ENCODE data around the gene BCAS3.

The BCAS3 gene

DNA sequence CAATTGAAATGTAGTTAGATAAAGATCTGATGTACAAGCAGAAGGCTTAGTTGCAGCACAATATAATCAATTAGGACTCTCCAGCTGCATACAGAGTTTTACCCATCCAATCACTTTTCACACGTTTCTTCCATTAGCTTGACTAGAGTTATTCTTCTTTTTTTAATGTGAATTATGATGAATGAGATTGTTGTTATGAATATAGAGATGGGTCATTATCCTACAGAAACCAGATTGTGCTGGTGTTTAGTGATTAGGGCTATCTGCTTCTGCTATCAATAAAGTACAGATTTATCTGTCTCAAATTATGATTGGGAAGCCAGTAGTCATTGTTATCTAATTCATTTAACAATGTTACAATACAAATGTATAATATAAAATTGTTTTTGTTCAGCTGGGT, 500.6 kb downstream of the BCAS3 start:
- H3K27me3 ChIP-seq (ENCODE audit: low read depth, low read length), result no peaks in the 10 kb centered on the region

DNA sequence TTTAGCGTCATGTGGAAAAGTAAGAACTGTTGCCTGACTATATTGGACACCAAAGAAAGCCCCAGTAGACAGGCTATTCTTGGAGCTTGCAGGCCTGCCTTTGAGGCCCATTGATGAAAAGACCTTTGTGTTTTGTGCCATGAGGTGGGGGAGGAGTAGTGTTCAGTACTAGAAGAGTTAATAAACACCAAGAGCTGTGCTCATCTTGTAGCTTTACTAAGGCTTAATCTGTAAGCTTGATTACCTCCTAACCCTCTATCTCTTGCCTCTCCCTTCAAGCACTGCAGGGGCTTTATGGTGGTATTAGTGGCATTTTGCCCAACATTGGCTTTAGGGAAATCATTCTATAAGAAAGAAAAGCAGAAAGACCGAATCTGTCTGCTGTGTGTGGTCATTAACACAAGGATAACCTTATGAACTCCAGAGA, 501.7 kb downstream of the BCAS3 start:
- Histone ChIP-seq H2AFZ (ENCODE audit: low read depth, low read length) (no peak overlapping the region), H3K4me3 (ENCODE audit: low read length) (no peak overlapping the region), H3K9me3 (ENCODE audit: insufficient read depth, low read length) (no peaks in the 10 kb centered on the region), H3K9ac (ENCODE audit: low read length) (no peak overlapping the region), H3K79me2 (ENCODE audit: low read length) (no peaks in the 10 kb centered on the region), H3K27ac (ENCODE audit: low read length) (no peak overlapping the region), H4K20me1 (ENCODE audit: insufficient read depth, low read length) (no peaks in the 10 kb centered on the region), H3K4me2 (ENCODE audit: low read length) (no peak overlapping the region), H3K27me3 (ENCODE audit: low read depth, low read length) (no peaks in the 10 kb centered on the region), H3K36me3 (replicated peaks; ENCODE audit: low read depth, low read length) (no peaks in the 10 kb centered on the region), H3K4me1 (ENCODE audit: low read length) (no peaks in the 10 kb centered on the region)
- TF ChIP-seq, protein P1, sequence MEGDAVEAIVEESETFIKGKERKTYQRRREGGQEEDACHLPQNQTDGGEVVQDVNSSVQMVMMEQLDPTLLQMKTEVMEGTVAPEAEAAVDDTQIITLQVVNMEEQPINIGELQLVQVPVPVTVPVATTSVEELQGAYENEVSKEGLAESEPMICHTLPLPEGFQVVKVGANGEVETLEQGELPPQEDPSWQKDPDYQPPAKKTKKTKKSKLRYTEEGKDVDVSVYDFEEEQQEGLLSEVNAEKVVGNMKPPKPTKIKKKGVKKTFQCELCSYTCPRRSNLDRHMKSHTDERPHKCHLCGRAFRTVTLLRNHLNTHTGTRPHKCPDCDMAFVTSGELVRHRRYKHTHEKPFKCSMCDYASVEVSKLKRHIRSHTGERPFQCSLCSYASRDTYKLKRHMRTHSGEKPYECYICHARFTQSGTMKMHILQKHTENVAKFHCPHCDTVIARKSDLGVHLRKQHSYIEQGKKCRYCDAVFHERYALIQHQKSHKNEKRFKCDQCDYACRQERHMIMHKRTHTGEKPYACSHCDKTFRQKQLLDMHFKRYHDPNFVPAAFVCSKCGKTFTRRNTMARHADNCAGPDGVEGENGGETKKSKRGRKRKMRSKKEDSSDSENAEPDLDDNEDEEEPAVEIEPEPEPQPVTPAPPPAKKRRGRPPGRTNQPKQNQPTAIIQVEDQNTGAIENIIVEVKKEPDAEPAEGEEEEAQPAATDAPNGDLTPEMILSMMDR (IDR thresholded peaks at IDR 0.05; ENCODE audit: low read depth, low read length), result no peak
- TF ChIP-seq EZH2phosphoT487 (IDR thresholded peaks at IDR 0.05; ENCODE audit: low read depth), result no peak

More for the DNA sequence above, 500.6 kb downstream of the BCAS3 start:
- H3K9me3 ChIP-seq (ENCODE audit: insufficient read depth, low read length), result no peaks in the 10 kb centered on the region
- TF ChIP-seq EZH2phosphoT487 (IDR thresholded peaks at IDR 0.05; ENCODE audit: low read depth), result no peak
- TF ChIP-seq, protein P1 (IDR thresholded peaks at IDR 0.05; ENCODE audit: low read depth, low read length), result no peak
- no peaks in the 10 kb centered on the region for H4K20me1 ChIP-seq (ENCODE audit: insufficient read depth, low read length)
- no peaks in the 10 kb centered on the region for H3K4me1 ChIP-seq (ENCODE audit: low read length)
- H3K36me3 ChIP-seq (replicated peaks; ENCODE audit: low read depth, low read length), result no peaks in the 10 kb centered on the region
- H2AFZ ChIP-seq (ENCODE audit: low read depth, low read length), result no peak overlapping the region
- H3K79me2 ChIP-seq (ENCODE audit: low read length), result no peaks in the 10 kb centered on the region
- H3K4me3 ChIP-seq (ENCODE audit: low read length), result no peak overlapping the region
- H3K27ac ChIP-seq (ENCODE audit: low read length), result no peak overlapping the region
- H3K4me2 ChIP-seq (ENCODE audit: low read length), result no peak overlapping the region
- H3K9ac ChIP-seq (ENCODE audit: low read length), result no peak overlapping the region

DNA sequence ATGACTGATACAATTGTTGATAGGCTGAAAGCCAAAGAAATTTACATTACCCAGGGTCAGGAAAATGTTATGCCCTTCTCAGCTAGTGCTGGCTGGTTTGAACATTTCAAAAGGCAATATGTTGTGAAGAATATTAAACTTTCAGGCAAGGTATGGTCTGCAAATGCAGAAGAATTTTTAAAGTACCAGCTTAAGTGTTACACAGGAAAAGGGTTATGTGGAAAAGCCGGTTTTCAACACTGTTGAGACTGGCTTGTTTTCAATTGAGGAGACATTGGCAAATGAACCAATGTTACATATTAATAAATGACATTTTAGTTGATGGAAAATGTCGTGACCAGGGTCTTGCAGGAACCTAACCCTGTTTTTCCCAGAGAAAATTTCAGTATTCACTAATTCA, 506.1 kb downstream of the BCAS3 start:
- H4K20me1 ChIP-seq (ENCODE audit: insufficient read depth, low read length), result no peaks in the 10 kb centered on the region
- no peak overlapping the region for H2AFZ ChIP-seq (ENCODE audit: low read depth, low read length)
- no peaks in the 10 kb centered on the region for H3K27me3 ChIP-seq (ENCODE audit: low read depth, low read length)
- no peak overlapping the region for H3K27ac ChIP-seq (ENCODE audit: low read length)
- TF ChIP-seq, protein P1 (IDR thresholded peaks at IDR 0.05; ENCODE audit: low read depth, low read length), result no peak
- no peak for TF ChIP-seq EZH2phosphoT487 (IDR thresholded peaks at IDR 0.05; ENCODE audit: low read depth)
- no peak overlapping the region for H3K4me3 ChIP-seq (ENCODE audit: low read length)
- H3K36me3 ChIP-seq (replicated peaks; ENCODE audit: low read depth, low read length), result no peaks in the 10 kb centered on the region
- no peak overlapping the region for H3K9ac ChIP-seq (ENCODE audit: low read length)
- no peaks in the 10 kb centered on the region for H3K9me3 ChIP-seq (ENCODE audit: insufficient read depth, low read length)
- H3K4me1 ChIP-seq (ENCODE audit: low read length), result peaks cover 13% of the 10 kb centered on the region
- no peaks in the 10 kb centered on the region for H3K79me2 ChIP-seq (ENCODE audit: low read length)
- H3K4me2 ChIP-seq (ENCODE audit: low read length), result no peak overlapping the region

DNA sequence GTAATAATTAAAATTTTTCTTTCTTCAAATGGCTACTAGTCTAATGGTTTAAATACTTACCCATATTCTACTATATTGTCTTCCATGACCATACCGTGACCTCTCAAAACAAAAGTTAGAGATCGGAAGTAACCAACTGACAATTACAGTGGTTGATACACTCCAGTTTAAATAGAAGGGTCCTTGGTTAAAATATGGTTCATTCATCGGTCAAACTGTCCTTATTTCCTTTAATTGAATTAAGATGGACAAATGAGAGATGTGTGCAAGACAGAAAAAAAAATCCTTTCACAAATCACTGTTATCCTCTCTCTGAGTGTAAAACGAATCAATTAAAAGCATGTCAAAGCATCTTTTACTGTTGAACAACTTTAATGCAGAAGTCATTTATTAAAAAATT, 507.7 kb downstream of the BCAS3 start:
- Histone ChIP-seq H3K27ac (ENCODE audit: low read length) (no peak overlapping the region), H3K9me3 (ENCODE audit: insufficient read depth, low read length) (no peaks in the 10 kb centered on the region), H3K9ac (ENCODE audit: low read length) (no peak overlapping the region), H3K4me3 (ENCODE audit: low read length) (no peak overlapping the region), H3K79me2 (ENCODE audit: low read length) (no peaks in the 10 kb centered on the region), H2AFZ (ENCODE audit: low read depth, low read length) (no peak overlapping the region), H3K36me3 (replicated peaks; ENCODE audit: low read depth, low read length) (no peaks in the 10 kb centered on the region), H3K4me1 (ENCODE audit: low read length) (peaks cover 23% of the 10 kb centered on the region), H4K20me1 (ENCODE audit: insufficient read depth, low read length) (no peaks in the 10 kb centered on the region), H3K4me2 (ENCODE audit: low read length) (no peak overlapping the region), H3K27me3 (ENCODE audit: low read depth, low read length) (no peaks in the 10 kb centered on the region)
- no peak for TF ChIP-seq EZH2phosphoT487 (IDR thresholded peaks at IDR 0.05; ENCODE audit: low read depth)

DNA sequence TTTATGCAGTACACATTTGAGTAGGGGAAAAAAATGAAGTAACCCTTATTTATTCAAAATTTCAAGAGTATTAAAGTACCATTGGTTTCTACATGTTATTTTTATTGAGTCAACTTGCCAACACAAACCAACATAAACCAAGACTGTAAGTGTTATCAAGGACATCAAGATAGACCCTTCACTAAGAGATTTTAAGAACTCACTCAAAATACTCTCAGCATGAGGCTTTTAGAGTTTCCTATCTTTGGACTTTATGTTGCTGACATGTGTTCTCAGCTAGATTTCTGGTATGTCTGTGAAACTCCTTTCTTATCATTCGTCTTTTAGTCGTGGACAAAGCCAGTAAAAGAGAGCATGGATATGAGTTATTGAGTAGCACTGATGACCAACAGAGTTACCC, 509.4 kb downstream of the BCAS3 start:
- TF ChIP-seq EZH2phosphoT487 (IDR thresholded peaks at IDR 0.05; ENCODE audit: low read depth), result no peak
- TF ChIP-seq, protein P1 (IDR thresholded peaks at IDR 0.05; ENCODE audit: low read depth, low read length), result no peak
- Histone ChIP-seq H2AFZ (ENCODE audit: low read depth, low read length) (no peak overlapping the region), H3K4me2 (ENCODE audit: low read length) (no peak overlapping the region)

More for the DNA sequence above, 509.4 kb downstream of the BCAS3 start:
- Histone ChIP-seq H3K4me3 (ENCODE audit: low read length) (no peak overlapping the region), H3K36me3 (replicated peaks; ENCODE audit: low read depth, low read length) (no peaks in the 10 kb centered on the region), H3K9me3 (ENCODE audit: insufficient read depth, low read length) (no peaks in the 10 kb centered on the region), H3K4me1 (ENCODE audit: low read length) (peaks cover 23% of the 10 kb centered on the region), H4K20me1 (ENCODE audit: insufficient read depth, low read length) (no peaks in the 10 kb centered on the region), H3K79me2 (ENCODE audit: low read length) (no peaks in the 10 kb centered on the region), H3K27me3 (ENCODE audit: low read depth, low read length) (no peaks in the 10 kb centered on the region), H3K27ac (ENCODE audit: low read length) (no peak overlapping the region), H3K9ac (ENCODE audit: low read length) (no peak overlapping the region)

All from OCI-LY3 (cell line).